GF-D8 (cell line): ENCODE results near the gene FMN1.

Experiments used
- DNase-seq: peaks from one replicate; lab custom pipeline; 2025; lab: John Stamatoyannopoulos, UW

Gene FMN1

DNA sequence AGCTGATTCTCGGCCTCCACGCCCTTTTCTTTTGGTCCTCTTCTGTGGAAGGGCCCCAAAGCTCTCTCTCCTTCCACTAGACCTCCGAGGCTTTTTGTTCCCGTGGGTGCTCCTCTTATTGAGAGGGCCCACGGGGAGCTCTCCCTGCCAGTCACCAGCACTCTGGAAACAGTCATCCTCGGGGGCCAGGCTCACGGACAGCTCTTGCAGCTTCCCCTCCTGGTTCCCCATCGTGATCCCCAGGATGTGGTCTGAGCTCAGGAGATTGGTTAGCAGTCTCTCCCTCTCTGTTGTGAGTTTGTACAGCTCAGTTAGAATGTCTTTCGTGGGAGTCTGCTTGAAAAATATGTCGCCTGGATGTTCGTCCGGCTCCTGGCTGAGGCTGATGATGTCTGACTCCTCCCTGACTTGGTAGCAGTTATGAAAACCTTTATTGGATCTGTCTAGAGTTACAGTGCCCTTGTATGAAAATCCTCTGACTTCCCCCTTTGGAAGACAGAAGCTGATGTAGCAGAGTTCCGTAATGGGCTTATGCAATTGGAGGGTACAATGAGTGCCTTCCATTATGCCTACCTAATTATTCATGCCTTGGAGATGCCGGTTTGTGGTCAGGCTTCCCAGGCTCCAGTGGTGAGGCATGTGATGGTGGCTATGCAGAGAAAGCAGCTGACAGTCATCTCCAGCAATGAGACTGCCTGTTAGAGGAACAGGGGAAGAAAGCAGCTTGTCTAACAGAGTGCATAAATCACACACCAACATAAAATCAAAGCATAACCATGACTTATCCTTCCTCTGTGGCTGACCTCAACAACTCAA is 40.0 kb downstream of the FMN1 start:
- no peak for DNase-seq

DNA sequence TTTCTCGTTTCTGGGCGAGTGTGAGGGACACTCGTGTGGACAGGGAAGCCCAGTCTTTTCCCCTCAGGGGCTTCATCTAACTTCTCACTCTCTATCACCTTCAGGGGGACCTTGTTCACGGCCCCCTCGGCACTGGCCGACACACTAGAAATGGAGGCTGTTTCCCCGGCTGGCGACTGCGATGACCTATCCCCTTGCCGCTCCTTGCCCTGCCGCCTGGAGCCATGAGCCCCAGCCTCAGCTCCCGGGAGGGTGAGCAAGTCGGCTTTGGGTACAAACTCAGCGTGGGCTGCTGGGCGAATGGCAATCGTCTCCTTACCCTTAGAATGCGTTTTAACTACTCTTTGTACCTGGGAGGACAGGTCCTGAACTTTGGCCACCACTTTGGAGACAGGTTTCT is 41.0 kb downstream of the FMN1 start:
- DNase-seq, result no peak

DNA sequence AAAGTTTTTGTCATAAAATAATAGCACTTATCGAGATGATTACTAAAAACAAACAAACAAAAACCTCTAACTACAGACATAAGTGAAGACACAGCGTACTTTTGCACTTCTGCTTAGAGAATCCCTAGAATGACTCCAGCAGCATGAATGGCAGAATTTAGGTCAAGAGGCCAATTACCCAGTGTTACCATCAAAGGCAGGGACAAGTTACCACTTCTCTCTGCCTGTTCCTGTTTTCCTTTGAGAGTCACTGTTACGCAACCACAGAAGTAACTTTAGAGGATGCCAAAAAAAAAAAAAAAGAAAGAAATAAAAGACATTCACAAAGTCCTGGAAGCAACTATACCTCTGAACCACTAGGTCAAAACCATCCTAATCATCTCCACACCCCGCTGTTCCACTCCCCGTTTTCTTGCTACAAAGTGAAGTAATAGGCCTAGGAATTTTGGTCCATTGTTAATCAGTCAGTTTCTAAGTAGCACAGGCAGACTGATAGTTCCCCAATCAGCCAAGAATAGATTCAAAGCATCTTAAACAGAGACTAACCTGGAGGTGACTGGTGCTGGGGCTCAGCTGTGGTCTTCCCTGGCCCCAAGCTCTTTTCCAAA is 41.9 kb downstream of the FMN1 start:
- no peak for DNase-seq

- no peak for DNase-seq
Measured at GRCh38 chr15:33150971-33151370, 43.5 kb downstream of the FMN1 start.

DNA sequence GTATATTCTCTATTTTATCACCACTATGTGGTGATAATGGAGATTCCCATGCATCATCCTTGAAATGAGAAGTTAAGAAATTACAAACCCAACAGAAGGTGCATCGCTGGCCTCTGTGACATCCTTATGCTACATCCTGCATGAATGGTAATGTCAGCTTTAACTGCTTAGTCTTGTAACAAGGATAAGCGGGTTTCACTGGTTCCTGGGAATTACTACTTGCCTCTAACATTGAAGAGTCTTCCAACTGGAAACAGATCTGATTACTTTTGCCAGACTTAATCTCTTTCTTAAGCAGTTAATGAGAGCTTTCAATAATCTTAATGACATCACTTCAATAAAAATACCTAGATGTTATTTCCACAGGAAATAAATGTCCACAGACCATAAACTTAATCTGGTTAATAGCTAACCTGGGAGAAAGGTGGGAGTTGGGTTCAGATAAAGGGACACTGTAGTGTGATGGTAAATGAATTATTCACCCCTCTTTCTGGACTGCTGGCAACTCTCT is 44.0 kb downstream of the FMN1 start:
- no peak for DNase-seq

GRCh38 chr15:33149919-33150318 is 44.6 kb downstream of the FMN1 start:
- DNase-seq, result no peak

DNA sequence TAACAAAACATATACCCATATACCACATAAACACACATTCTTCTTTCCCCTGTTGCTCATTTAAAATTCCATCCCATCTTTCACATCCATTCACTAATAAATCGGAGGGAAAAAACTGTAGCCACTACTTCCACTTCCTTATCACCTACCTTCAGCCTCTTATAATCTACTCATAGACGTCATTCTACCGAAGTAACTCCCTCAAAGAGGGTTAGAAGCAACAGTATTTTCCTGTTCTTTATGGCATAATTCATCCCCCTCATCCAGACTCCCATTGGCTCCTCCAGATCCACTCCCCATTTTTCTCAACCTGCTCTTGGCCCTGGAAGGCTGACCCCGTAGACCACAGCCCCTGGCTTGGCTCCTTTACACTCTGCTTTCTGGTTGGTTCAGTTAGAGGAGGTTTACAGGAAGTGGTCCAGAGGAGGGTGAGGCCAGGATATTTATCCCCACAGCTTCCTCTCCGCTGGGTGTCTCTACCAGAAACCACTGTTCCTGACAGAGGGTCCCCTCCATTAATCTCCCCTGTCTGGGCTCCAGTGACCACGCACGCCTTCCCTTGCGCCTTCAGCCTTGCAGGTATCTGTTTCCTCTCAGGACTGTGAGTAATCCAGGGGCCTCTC is 46.3 kb downstream of the FMN1 start:
- no peak for DNase-seq

GRCh38 chr15:33146051-33146450 is 48.5 kb downstream of the FMN1 start:
- DNase-seq, result no peak

DNA sequence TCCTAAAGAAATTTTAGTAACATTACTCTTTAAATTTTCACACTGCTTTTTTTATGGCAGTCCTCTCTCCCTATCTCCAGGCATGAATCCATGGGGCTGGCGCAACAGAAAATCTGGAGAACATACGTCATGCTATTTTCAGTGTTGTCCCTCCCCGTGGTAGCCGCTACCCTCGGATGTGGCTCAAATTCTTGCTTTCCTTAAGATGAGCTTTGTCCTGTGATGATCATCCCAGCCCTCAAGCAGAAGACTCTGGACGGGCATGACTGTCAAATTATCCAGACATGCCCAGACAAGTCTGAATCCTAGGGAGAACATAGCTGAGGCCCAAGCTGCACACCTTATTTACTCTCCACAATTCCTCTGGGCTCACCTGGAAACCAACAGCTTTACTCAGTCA is 49.1 kb downstream of the FMN1 start:
- DNase-seq, result no peak

GRCh38 chr15:33142708-33143107 is 51.8 kb downstream of the FMN1 start:
- no peak for DNase-seq

DNA sequence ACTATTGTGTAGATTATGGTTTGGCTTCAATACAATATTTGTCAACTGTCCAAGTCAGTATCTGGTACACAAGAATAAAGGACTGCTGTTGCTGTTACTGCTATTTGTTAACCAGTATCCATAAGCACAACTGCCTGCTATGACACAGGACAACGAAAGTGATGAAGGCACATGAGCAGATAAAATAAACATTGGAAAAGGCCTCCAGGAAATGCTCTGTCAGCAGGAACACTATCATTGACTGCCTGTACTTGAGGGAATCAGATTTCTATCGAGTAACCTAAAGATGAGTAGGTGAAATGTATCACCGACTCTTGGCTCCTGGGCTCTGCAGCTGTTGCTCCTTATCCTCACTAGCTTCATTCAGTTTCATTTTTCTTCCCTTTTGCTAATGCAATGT is 56.5 kb downstream of the FMN1 start:
- no peak for DNase-seq

DNA sequence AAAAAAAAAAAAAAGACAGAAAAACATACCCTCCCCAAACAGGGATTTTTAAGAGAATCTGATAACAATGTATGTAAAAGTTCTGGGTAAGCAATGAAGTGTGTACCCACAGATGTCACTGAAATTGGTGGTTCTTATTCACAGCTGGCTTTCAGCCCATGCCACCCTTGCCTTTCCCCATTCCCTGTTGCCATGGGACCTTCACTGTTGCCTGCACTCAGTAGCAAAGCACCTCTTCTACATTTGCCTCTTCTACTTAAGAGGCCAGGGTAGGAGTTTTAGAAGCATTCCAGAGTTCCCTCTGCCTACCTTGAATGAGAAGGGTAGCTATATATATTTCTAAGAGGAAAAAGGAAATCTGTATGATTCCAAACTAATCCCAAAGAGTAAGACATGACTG is 57.4 kb downstream of the FMN1 start:
- DNase-seq, result no peak

- no peak for DNase-seq
Measured at GRCh38 chr15:33136353-33136752, 58.2 kb downstream of the FMN1 start.

DNA sequence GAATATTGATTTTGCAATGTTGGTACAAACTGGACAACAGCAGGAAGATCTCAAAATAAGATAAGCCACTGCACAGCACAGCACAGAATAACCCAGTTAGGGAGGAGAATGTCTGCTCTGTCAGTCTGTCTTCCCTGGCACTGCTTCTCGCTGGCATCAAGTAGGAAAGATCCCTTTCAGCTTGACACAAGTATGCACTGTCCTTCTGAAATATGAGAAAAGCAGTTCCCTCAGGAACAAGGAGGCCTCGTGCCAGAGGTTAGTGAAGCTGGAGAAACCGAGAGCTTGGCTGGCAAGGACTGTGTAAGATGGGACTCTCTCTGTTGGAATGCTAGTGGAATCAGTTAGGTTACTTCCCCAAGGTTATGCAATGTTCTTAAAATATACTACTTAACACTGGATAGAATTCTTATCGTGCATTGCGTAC is 59.1 kb downstream of the FMN1 start:
- DNase-seq, result no peak

DNA sequence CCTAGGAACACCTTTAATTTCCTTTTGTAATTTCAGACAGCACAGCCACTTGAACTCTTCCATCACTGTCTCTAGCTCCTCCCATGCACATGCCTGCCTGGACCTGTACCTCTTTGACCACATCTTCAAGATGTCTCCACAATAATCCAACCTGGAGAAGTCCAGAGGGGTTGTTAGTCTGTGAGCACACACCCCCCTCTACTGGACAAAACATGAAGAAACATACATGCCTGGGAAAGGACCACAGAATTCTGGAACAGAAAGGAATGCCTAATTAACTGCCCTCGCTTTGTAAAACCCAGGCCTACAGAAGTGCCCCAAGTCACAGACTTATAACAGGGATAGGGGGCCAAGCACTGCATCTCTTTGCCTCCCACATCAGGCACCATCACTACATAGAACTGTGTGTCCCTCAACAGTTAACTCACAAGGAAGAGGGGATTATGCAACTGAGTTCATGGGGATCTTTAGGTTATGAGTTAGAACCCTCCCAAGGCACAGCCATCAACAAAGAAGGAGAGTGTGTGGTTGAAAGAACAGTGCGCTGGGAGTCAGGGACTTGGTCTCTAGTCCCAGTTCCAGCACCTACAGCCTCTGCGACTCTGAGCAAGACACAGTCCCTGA is 61.7 kb downstream of the FMN1 start:
- no peak for DNase-seq

GRCh38 chr15:33132233-33132580 is 62.3 kb downstream of the FMN1 start:
- no peak for DNase-seq

DNA sequence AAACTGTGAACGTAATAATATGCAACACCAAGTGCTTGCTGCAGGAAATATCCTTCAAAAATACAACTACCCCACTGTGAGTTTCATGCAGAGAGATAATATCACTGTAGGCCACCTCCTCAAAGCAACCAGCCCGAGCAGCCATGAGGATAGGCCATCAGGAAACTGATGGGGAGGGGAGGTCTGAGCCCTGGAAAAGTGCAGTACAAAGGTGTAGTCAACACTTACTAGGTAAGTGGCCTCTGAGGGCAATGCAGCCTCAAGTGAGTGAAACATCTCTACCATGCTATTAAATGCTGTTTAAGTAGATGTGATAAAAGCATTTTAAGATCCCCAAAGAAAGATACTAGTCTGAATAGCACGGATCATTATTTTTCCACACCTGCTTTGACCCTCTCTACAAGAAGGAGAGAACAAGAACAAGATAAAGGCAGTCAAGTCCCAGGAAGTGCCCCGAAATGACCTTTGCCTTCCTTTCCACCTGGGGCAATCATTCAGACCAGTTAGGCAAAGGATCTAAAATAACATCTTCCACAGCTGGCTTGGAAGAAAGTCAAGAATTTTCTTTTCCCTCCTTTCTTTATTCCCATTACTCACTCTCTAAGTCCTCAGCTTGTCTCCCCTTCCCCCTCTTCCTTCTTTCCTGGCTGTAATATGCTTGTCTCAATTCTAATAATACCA is 62.8 kb downstream of the FMN1 start:
- DNase-seq, result no peak

GRCh38 chr15:33126559-33127290 is 67.8 kb downstream of the FMN1 start:
- peak; percentile 26 for DNase-seq

DNA sequence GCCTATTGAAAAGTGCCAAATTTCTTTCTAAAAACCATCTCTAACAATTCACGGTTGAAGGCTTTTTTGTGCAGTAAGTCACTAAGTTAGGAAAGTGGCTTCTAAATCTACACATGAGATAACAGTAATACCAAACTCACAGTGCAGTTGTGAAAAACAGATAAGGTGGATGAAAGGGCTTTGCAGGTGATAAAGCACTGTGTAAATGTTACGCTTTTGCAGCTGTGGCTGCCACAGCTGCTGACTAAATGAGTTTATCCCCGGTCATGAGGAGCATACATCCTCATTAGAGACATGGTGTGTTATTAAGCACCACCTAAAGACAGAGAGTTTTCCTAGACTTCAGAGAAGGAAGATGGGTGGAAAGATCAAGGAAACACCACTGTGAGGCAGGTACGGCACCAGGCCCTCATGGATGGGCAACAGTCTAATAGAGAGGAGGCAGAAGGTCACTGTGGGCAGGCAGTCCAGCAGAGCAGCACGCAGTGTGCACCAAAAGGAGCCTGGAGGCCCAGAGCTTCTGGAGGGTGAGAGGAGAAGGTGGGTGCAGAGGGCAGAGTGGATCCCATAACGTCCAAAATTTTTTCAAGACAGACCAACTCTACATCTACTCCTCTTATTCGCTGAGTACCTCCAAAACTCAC is 68.5 kb downstream of the FMN1 start:
- no peak for DNase-seq

GRCh38 chr15:33124811-33125210 is 69.7 kb downstream of the FMN1 start:
- DNase-seq, result no peak

DNA sequence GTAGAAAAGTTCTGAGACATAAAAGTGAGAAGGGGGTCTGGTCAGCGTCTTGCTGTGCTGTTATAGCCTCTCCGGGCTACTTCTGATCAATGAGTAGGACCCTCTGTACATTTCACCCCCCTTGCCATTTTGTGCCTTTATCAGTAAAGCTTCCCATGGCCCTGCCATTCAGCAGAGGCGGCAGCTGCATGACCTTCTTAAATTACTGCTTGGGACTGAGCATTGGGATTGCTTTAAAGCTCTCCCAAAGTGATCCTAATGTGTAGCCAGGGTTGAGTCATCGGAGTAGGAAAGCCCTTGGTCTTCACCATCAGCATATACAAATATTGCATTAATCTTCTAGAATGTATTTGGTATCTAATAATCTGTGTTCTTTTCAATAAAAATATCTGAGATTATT is 70.2 kb downstream of the FMN1 start:
- no peak for DNase-seq
